Fibroblast of skin of abdomen (primary cell): ENCODE data around the gene DPF3.

Experiments used
- DNase-seq: peaks from one replicate; pipeline ENCODE4 v3.0.0-alpha.2; 2013

Gene DPF3

GRCh38 chr14:72833174-72833573, 60.7 kb downstream of the DPF3 start:
- DNase-seq, result no peak

GRCh38 chr14:72830786-72831594, 62.9 kb downstream of the DPF3 start:
- no peak for DNase-seq

GRCh38 chr14:72830356-72830755, 63.5 kb downstream of the DPF3 start:
- no peak for DNase-seq

DNA sequence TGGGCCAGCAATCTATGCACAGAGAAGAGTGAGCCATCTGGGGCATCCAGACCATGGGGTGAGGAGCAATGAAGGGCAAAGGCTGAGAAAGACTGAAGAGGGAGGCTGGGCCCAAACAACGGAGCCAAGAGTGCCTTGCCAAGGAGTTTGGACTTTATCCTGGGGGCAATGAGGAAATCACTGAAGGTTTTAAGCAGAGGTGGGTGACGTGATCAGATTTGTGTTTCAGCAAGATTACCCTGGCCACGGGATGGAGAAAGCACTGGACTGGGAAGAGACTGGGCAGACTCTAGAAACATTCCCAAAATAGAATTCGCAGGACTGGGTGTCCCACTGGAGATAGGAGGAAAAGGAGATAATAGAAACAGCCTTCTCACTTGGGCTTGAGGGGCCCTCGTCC, 65.3 kb downstream of the DPF3 start:
- no peak for DNase-seq

GRCh38 chr14:72826039-72826438, 67.9 kb downstream of the DPF3 start:
- no peak for DNase-seq

DNA sequence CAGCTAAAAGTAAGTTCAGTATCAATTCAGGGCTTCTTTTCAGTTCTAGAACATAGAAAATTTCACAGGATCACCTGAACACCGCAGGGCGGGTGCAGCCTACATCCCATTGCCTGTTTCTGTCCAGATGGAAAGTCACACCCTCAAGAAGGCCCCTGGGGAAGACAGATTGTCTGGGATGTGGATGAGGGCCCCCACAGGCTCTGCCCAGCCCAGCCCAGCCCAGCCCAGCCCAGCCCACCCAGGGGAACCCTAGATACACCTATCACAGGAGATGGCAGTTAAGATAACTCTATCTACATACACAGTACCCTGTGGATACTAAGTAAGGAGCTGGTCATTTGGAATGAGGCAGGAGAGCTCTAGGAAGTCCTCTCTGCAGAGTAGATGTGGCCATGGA, 68.4 kb downstream of the DPF3 start:
- no peak for DNase-seq

DNA sequence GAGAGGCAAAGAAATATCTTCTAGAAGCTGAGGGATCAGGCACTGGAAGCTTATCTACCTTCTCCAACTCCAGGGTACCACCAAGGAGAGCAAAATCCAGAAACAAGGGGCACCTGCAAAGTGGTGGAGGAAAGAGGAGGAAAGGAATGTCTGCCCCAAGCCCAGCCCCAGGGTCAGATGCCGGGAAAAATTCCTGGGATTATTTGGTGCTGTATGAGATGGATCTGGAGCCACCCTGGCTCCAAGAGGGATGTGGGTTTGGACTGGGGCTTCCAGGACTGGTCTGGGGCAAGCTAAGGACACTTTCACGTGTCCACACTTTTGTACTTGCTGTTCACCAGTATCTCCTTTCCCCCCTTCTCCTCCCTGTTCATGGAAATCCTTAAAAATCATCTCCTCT, 69.8 kb downstream of the DPF3 start:
- DNase-seq, result no peak

GRCh38 chr14:72822946-72823611, 70.8 kb downstream of the DPF3 start:
- no peak for DNase-seq

GRCh38 chr14:72818998-72819397, 74.9 kb downstream of the DPF3 start:
- DNase-seq, result no peak

DNA sequence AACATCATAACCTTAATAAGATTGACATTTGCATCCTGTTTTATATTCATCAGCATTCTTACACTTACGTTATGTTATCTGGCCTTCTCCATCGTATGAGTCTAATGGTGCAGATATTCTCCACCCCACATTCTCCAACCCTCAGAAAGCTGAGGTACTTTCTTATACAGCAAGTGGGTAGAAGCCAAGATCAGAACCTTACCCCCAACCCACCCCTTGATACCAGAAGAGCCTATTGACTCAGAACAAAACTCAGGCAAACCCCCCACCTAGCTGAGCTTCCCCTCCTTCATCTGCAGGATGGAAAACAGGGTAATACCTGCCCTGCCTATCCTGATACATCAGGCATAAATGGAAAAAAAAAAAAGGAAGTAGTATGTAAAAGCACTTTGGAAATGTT, 77.6 kb downstream of the DPF3 start:
- DNase-seq, result no peak

GRCh38 chr14:72815430-72815829, 78.5 kb downstream of the DPF3 start:
- DNase-seq, result no peak

- DNase-seq, result no peak
These were observed 81.5 kb downstream of the DPF3 start for GRCh38 chr14:72812292-72812851.

GRCh38 chr14:72810201-72810600, 83.7 kb downstream of the DPF3 start:
- no peak for DNase-seq

DNA sequence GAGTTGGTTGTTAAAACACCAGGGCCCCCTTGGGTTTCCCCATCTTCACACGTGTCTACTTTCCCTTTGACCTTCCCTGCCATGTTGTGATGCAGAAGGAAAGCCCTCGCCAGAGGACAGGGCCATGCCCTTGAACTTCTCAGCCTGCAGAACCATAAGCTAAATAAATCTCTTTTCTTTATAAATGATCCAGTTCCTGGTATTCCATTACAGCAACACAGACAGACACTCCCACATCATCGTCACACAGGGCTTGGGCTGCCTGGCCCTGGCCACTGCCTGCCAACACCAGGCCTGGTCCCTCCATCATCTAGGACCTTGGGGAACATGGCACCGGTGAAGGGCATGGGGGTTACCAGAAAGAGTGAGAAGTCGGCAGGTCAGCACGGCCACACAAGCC, 84.8 kb downstream of the DPF3 start:
- no peak for DNase-seq

DNA sequence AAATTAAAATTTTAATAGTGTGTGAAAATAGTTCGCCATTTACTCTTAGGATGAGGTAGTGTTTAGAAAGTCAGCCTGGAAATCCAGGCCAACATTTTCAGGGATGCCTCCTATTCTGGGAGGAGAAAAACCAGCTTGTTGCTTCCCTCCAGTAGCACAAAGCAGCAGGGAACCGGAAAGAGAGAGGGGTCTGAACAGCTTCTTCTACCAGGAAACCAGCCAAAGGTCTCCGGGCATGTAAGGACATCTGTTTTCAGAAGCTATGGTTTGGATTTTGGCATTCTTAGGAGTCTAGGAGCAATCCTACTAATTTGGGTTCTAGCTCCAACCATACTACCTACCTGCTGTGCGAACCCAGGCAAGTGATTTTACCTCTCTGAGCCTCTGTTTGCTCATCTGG, 85.3 kb downstream of the DPF3 start:
- DNase-seq, result no peak

DNA sequence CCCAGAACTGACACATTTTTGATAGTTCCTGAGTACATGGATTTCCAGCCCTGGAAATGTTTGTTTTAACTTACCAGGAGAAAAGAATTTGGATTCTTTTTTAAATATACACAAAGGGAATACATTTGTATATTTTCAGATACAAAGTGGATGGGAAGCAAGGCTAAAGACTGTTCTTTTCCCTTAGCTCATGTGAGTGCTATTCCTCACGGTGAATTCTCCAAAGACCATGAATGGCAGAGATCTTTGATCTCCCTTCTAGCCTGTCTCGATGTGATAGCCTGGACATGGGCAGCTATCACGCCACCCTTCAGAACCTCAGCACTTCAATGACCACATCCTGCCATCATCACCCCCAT, 91.3 kb downstream of the DPF3 start:
- no peak for DNase-seq

GRCh38 chr14:72801836-72802587, 91.9 kb downstream of the DPF3 start:
- DNase-seq, result no peak

GRCh38 chr14:72801381-72801812, 92.5 kb downstream of the DPF3 start:
- DNase-seq, result peak; percentile 83

DNA sequence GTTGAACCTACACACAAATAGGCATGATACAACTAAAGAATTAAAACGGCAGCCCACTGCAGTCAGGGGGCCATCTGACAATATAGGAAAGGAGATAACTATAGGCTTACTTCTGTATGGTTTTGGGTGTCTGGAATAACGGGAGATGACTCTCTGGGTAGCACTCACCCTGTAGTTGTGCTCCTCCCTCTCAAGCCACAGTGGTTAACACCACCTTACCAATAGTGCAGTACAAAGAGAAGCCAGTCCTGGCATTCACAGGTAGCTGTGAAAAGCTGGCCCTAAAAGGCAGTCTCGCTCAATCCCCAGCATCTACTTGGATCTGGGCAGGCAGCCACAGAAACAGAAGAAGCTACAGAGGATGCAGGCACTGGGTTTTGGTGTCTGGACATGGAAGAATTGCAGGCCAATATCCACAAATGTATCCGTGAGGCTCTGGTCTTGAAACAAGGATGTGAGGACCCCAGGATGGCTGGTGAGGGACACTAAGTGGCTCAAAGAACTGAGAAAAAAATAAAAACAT, 93.0 kb downstream of the DPF3 start:
- no peak for DNase-seq

DNA sequence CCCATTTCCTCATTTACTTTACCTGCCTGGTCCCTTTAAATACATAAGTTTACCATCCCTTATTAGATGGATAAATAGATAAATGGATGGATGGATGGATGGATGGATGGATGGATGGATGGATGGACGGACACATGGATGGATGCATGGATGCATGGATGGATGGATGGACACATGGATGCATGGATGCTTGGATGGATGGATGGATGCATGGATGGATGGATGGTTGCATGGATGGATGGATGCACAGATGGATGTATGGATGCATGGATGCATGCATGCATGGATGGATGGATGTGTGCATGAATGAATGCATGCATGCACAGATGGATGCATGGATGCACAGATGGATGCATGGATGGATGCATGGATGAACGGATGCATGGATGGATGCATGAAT, 93.6 kb downstream of the DPF3 start:
- no peak for DNase-seq

DNA sequence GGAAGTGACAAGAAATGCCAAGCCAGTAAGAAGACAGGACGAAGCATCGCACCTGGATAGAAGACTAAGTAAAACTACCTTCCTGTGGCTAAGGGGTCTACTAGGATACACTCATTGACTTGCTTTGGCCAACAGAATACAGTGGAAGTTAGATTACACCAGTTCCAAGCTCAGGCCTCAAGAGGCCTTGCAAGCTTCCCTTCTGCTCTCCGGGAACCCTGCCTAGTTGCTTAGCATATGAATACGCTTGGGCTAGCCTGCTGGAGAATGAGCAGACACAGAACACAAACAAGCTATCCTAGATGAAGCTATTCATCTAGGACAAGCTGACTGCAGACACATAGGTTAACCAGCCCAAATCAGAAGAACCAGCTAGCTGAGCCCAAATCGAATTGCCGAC, 97.0 kb downstream of the DPF3 start:
- no peak for DNase-seq

- no peak for DNase-seq
These were observed 100.6 kb downstream of the DPF3 start for GRCh38 chr14:72793156-72793939.
